K562 (cell line): ENCODE measurements around the gene SEC16A. TPM values are rescaled to one million over a fixed set of nuclear protein-coding genes. Genes with fewer than 3 reads are reported as not detected.

Source experiments
- ATAC-seq: fragments of 200-7000 bp; cut with Tn5 transposase; 3 replicates; pipeline ENCODE4 v1.9.1; 2020; ENCODE audit warnings: moderate library complexity
- BruUV-seq: library from RNA; stranded (reverse); fragments of 400-500 nt; replicated peaks from 2 replicates; lab custom pipeline; 2021; lab: Mats Ljungman, UMichigan
- CTCF ChIA-PET: fragments of 300-600 bp; formaldehyde crosslinking; extraction: SDS; loops from one replicate; lab custom pipeline; 2021; ENCODE audit warnings: low intra/inter-chr PET ratio; lab: Yijun Ruan, JAX
- POLR2A ChIA-PET: fragments of 300-600, 350-650 bp; sonication (Branson Sonifier 250); formaldehyde crosslinking; extraction: SDS; loops from one replicate; lab custom pipeline; 2021; ENCODE audit warnings: antibody characterized with exemption, inconsistent platforms; lab: Yijun Ruan, JAX
- DNase-seq, 4 experiments: peaks; one replicate each; pipeline versions ENCODE4 v3.0.0 to v3.0.0-alpha.2; 2011 to 2018; ENCODE audit warnings: low spot score in 3 of 4, mixed read lengths in 3 of 4; ENCODE audit errors: extremely low read depth in 1 of 4
- FAIRE-seq: peaks from 2 replicates; lab custom pipeline; 2011; peaks lifted over from hg19 to GRCh38; lab: Jason Lieb, UNC
- H2AFZ ChIP-seq: 2 replicates; pipeline ENCODE4 v1.6.0; 2011; ENCODE audit warnings: low read depth, low read length, control low read depth, inconsistent platforms
- H3K27ac ChIP-seq: fragments of 200-600 bp; 3 replicates; pipeline ENCODE4 v1.8.0; 2011; ENCODE audit warnings: low read depth, mild to moderate bottlenecking, control low read depth, inconsistent platforms, low read length, moderate library complexity, mixed read lengths; ENCODE audit errors: extremely low read depth
- H3K27me3 ChIP-seq, 2 experiments: fragments of 300-600 bp in 1 of 2; 2 replicates in 1 of 2; 3 replicates in 1 of 2; pipeline versions ENCODE4 v1.6.0 to v1.8.0; 2011; ENCODE audit warnings: inconsistent platforms in 2 of 2, low read length in 2 of 2, mild to moderate bottlenecking in 1 of 2, mixed read lengths in 1 of 2, moderate library complexity in 1 of 2; ENCODE audit not compliant: control insufficient read depth in 2 of 2, insufficient read depth in 2 of 2
- H3K36me3 ChIP-seq: fragments of 300-600 bp; 3 replicates; pipeline ENCODE4 v1.8.0; 2011; ENCODE audit warnings: mild to moderate bottlenecking, low read length, inconsistent platforms; ENCODE audit not compliant: control insufficient read depth, insufficient read depth
- H3K4me1 ChIP-seq, 2 experiments: fragments of 200-600 bp in 1 of 2; replicated peaks in 1 of 2; 2 replicates in 1 of 2; 3 replicates in 1 of 2; pipeline versions ENCODE4 v1.5.1 to v1.8.0; 2011; ENCODE audit warnings: inconsistent platforms in 2 of 2, low read length in 2 of 2, mild to moderate bottlenecking in 1 of 2, mixed read lengths in 1 of 2, moderate library complexity in 1 of 2; ENCODE audit not compliant: control insufficient read depth in 2 of 2, insufficient read depth in 2 of 2
- H3K4me2 ChIP-seq: 2 replicates; pipeline ENCODE4 v1.6.1; 2011; ENCODE audit warnings: low read length, control low read depth, inconsistent platforms, mixed read lengths; ENCODE audit not compliant: insufficient read depth
- H3K4me3 ChIP-seq: fragments of 200-600 bp; sonication (generic), shearing (Covaris generic); 2 replicates; pipeline ENCODE4 v1.5.1; 2016; ENCODE audit warnings: control low read depth, inconsistent platforms
- H3K79me2 ChIP-seq: fragments of 200-600 bp; 3 replicates; pipeline ENCODE4 v1.8.0; 2011; ENCODE audit warnings: low read length, inconsistent platforms; ENCODE audit not compliant: control insufficient read depth, insufficient read depth
- H3K9ac ChIP-seq, 2 experiments: 2 replicates each; pipeline versions ENCODE4 v1.6.0 to v1.6.1; 2011; ENCODE audit warnings: low read depth in 2 of 2, low read length in 2 of 2, control low read depth in 1 of 2, inconsistent platforms in 1 of 2, mild to moderate bottlenecking in 1 of 2, mixed read lengths in 1 of 2; ENCODE audit not compliant: insufficient read depth in 1 of 2
- H3K9me1 ChIP-seq: one replicate; pipeline ENCODE4 v1.6.0; 2011; ENCODE audit warnings: inconsistent platforms, mild to moderate bottlenecking, low read length, moderate library complexity; ENCODE audit not compliant: control insufficient read depth, insufficient read depth
- H3K9me3 ChIP-seq: replicated peaks from 2 replicates; pipeline ENCODE4 v1.5.1; 2011; ENCODE audit warnings: low read depth, low read length, inconsistent platforms; ENCODE audit not compliant: control insufficient read depth, insufficient read depth
- H4K20me1 ChIP-seq: replicated peaks from 2 replicates; pipeline ENCODE4 v1.6.1; 2011; ENCODE audit warnings: low read length, inconsistent platforms, mixed read lengths; ENCODE audit not compliant: control insufficient read depth, insufficient read depth
- CHD1 ChIP-seq: fragments of 200-600 bp; sonication (generic); IDR thresholded peaks from one replicate; pipeline ENCODE4 v1.6.1; 2012; ENCODE audit warnings: mild to moderate bottlenecking, moderate library complexity, low read length, inconsistent platforms
- HDAC3 ChIP-seq: fragments of 450-650 bp; IDR thresholded peaks from 2 replicates; pipeline ENCODE4 v1.6.1; 2018; ENCODE audit warnings: borderline replicate concordance, mild to moderate bottlenecking, moderate library complexity; ENCODE audit not compliant: partially characterized antibody
- IRF2 ChIP-seq: sonication (generic); formaldehyde crosslinking; IDR thresholded peaks from 2 replicates; pipeline ENCODE4 v1.8.1; 2022; ENCODE audit warnings: mild to moderate bottlenecking, missing genetic modification reagents
- POLR2G ChIP-seq: fragments of 200-400 bp; formaldehyde crosslinking; IDR thresholded peaks from 2 replicates; pipeline ENCODE4 v1.6.1; 2017; ENCODE audit warnings: low read depth, mild to moderate bottlenecking, antibody characterized with exemption, low read length, moderate library complexity
- RB1 ChIP-seq: fragments of 450-650 bp; IDR thresholded peaks from 2 replicates; pipeline ENCODE4 v1.6.1; 2017; ENCODE audit warnings: low read depth, mild to moderate bottlenecking
- RBFOX2 ChIP-seq: fragments of 200-400 bp; formaldehyde crosslinking; IDR thresholded peaks from 2 replicates; pipeline ENCODE4 v1.6.1; 2017; ENCODE audit warnings: low read depth, mild to moderate bottlenecking, low read length, moderate library complexity
- RBM22 ChIP-seq: fragments of 200-400 bp; formaldehyde crosslinking; IDR thresholded peaks from 2 replicates; pipeline ENCODE4 v1.6.1; 2018; ENCODE audit warnings: low read length, low read depth; ENCODE audit not compliant: poor library complexity, severe bottlenecking
- TFAP4 ChIP-seq: sonication (generic); formaldehyde crosslinking; IDR thresholded peaks from 2 replicates; pipeline ENCODE4 v1.8.0; 2022; ENCODE audit warnings: missing genetic modification reagents, mild to moderate bottlenecking, moderate library complexity, borderline replicate concordance
- WGBS: fragments of 100-300 bp; shearing (Covaris generic); methylation state at CpG from one replicate; pipeline ENCODE4 v1.1.6; 2016; ENCODE audit warnings: low coverage, mixed read lengths; ENCODE audit not compliant: insufficient coverage; ENCODE audit errors: missing lambda C conversion rate; 5-methylcytosine and 5-hydroxymethylcytosine counted together
- in situ Hi-C: fragments of 300-500 bp; cut with MboI; formaldehyde crosslinking; loops from 4 replicates; pipeline ENCODE4 v1.15.0; 2018; ENCODE audit warnings: inconsistent platforms, mixed read lengths
- intact Hi-C: fragments of 100-400 bp; cut with micrococcal nuclease; formaldehyde crosslinking; loops from 2 replicates; pipeline ENCODE4 v1.14.2; 2022
- polyA plus RNA-seq, 8 experiments: library from polyadenylated mRNA; depleted of rRNA in 4 of 8; stranded (reverse) in 5 of 8; unstranded in 3 of 8; fragments of >200 nt; fragmentation: Nextera tagmentation in 2 of 8; fragmentation: Illumina TruSeq in 1 of 8; extraction: Ambion mirVana in 2 of 8; extraction: Trizol in 1 of 8; gene quantifications; 2 replicates each; pipeline versions ENCODE4 v1.2.1 to v1.2.3, GENCODE V29; 2011 to 2014; ENCODE audit warnings: inconsistent platforms in 1 of 8, missing spikeins in 1 of 8
- total RNA-seq, 7 experiments: library from RNA; depleted of rRNA in 6 of 7; stranded (reverse); fragments of >200 nt in 6 of 7; fragmentation: Illumina TruSeq in 2 of 7; extraction: Trizol in 2 of 7; gene quantifications; 2 replicates each; pipeline versions ENCODE4 v1.2.1 to v1.2.3, GENCODE V29; 2011 to 2021; ENCODE audit warnings: low replicate concordance in 1 of 7

Gene SEC16A
- total and polyA plus RNA-seq, 9 of the 15 experiments (the other 6 are each of a cell fraction or from before 2014, with no cell fraction given) = 8.3 to 62.8 (median 14.0) TPM

- ATAC-seq (no peak), DNase-seq (no peak), FAIRE-seq (no peak)
- POLR2A ChIA-PET = interaction anchor here (0.8 to 1.6 kb wide), 4 partner anchors 8 to 34 kb away, joined by 3 to 6 read pairs (median 4); no protein-coding TSS in a partner anchor
- H3K9me1 ChIP-seq = no peaks in the 10 kb centered on the region
- peaks cover 0 to 15% of the 10 kb centered on the region in 2 experiments; a peak in 2 of 5 replicates for H3K4me1 ChIP-seq
- intact Hi-C loops = no loop called here
- no peak overlapping the region for H3K4me3 ChIP-seq
- no peak overlapping the region for H3K4me2 ChIP-seq
- no peaks in the 10 kb centered on the region; the same call in 1 of the 2 replicates for H3K9me3 ChIP-seq
- no peak overlapping the region for H3K27ac ChIP-seq
- H4K20me1 ChIP-seq = no peaks in the 10 kb centered on the region
- no peaks in the 10 kb centered on the region for H3K27me3 ChIP-seq
- in situ Hi-C loops = no loop called here
- WGBS = 96% methylated on average over 11 of the region's 12 CpGs
- H3K36me3 ChIP-seq = peaks cover 96% of the 10 kb centered on the region
- no TSS peak for BruUV-seq
- TF ChIP-seq POLR2G (0 out of 2 replicates have a peak, but pooled peaks have one; percentile 24), RB1 (no peak)
- H3K9ac ChIP-seq = no peak overlapping the region
- CTCF ChIA-PET = no interaction called here
- H3K79me2 ChIP-seq = peaks cover 6% of the 10 kb centered on the region; the same call in 2 of the 3 replicates
- H2AFZ ChIP-seq = no peak overlapping the region
Observed at GRCh38 chr9:136419092-136419420, 63.8 kb downstream of the SEC16A start.

- H3K4me3 ChIP-seq = no peak overlapping the region
- intact Hi-C loops (no loop called here), in situ Hi-C loops (no loop called here)
- POLR2A ChIA-PET = interaction anchor here (0.6 to 1.6 kb wide), 12 partner anchors 7 to 611 kb away, joined by 3 to 6 read pairs (median 3); no protein-coding TSS in a partner anchor
- no peak for ATAC-seq
- WGBS = 96% methylated on average over 42 of the region's 48 CpGs
- H3K4me1 ChIP-seq = peaks cover 0 to 9% of the 10 kb centered on the region in 2 experiments; a peak in 2 of 5 replicates
- H3K27me3 ChIP-seq = no peaks in the 10 kb centered on the region
- no peaks in the 10 kb centered on the region for H3K9me1 ChIP-seq
- BruUV-seq = no TSS peak
- no peak overlapping the region for H3K27ac ChIP-seq
- no peak overlapping the region for H2AFZ ChIP-seq
- no peaks in the 10 kb centered on the region; the same call in 1 of the 2 replicates for H3K9me3 ChIP-seq
- H3K79me2 ChIP-seq = peaks cover 12% of the 10 kb centered on the region
- peaks cover 96% of the 10 kb centered on the region for H3K36me3 ChIP-seq
- no peaks in the 10 kb centered on the region for H4K20me1 ChIP-seq
- CTCF ChIA-PET = no interaction called here
- H3K9ac ChIP-seq = no peak overlapping the region
- no peak for FAIRE-seq
- no peak for DNase-seq
- TF ChIP-seq TFAP4 = no peak
- no peak for TF ChIP-seq CHD1
- TF ChIP-seq HDAC3 = no peak
- 0 out of 2 replicates have a peak, but pooled peaks have one; percentile 38 for TF ChIP-seq IRF2 (CRISPR knock-in tag)
- TF ChIP-seq RBFOX2 = peak; percentile 65
- peak; percentile 60 for TF ChIP-seq POLR2G
- TF ChIP-seq RBM22 = peak; percentile 30
- no peak overlapping the region for H3K4me2 ChIP-seq
Observed at GRCh38 chr9:136418182-136419091, 64.4 kb downstream of the SEC16A start.
